HEK293T (cell line): ENCODE results near the gene PHACTR3.

ENCODE experiments used
- CTCF ChIA-PET: fragments of 350-600 bp; formaldehyde crosslinking; extraction: SDS; loops from one replicate; lab custom pipeline; 2021; ENCODE audit warnings: antibody characterized with exemption, inconsistent platforms; lab: Yijun Ruan, JAX
- POLR2A ChIA-PET: fragments of 350-600 bp; formaldehyde crosslinking; extraction: SDS; loops from one replicate; lab custom pipeline; 2020; ENCODE audit warnings: antibody characterized with exemption, inconsistent platforms; lab: Yijun Ruan, JAX
- DNase-seq: peaks from one replicate; pipeline ENCODE4 v3.0.0; 2012; ENCODE audit warnings: mixed read lengths; ENCODE audit errors: extremely low spot score
- ARNT ChIP-seq: fragments of 450-650 bp; IDR thresholded peaks from 2 replicates; pipeline ENCODE4 v1.6.1; 2017; ENCODE audit warnings: mild to moderate bottlenecking
- BHLHE40 ChIP-seq: fragments of 450-650 bp; IDR thresholded peaks from 2 replicates; pipeline ENCODE4 v1.6.1; 2016; ENCODE audit warnings: mild to moderate bottlenecking, moderate library complexity, borderline replicate concordance
- CTBP1 ChIP-seq: fragments of 450-650 bp; IDR thresholded peaks from 2 replicates; pipeline ENCODE4 v1.6.1; 2016; ENCODE audit warnings: borderline replicate concordance
- ELF4 ChIP-seq: fragments of 450-650 bp; IDR thresholded peaks from 2 replicates; pipeline ENCODE4 v1.6.1; 2017; ENCODE audit warnings: antibody characterized with exemption
- FOXA1 ChIP-seq: fragments of 450-650 bp; IDR thresholded peaks from 2 replicates; pipeline ENCODE4 v1.6.1; 2016; ENCODE audit warnings: mild to moderate bottlenecking
- FOXK2 ChIP-seq: fragments of 450-650 bp; IDR thresholded peaks from 2 replicates; pipeline ENCODE4 v1.6.1; 2016; ENCODE audit warnings: mild to moderate bottlenecking
- FOXM1 ChIP-seq: fragments of 450-650 bp; IDR thresholded peaks from 2 replicates; pipeline ENCODE4 v1.6.1; 2017; ENCODE audit warnings: mild to moderate bottlenecking, borderline replicate concordance
- HDGF ChIP-seq: fragments of 450-650 bp; IDR thresholded peaks from 2 replicates; pipeline ENCODE4 v1.6.1; 2017; ENCODE audit warnings: antibody characterized with exemption, borderline replicate concordance
- L3MBTL2 ChIP-seq: fragments of 450-650 bp; conservative IDR thresholded peaks from 2 replicates; pipeline ENCODE4 v1.6.1; 2016; ENCODE audit warnings: mild to moderate bottlenecking
- LEF1 ChIP-seq: fragments of 450-650 bp; IDR thresholded peaks from 2 replicates; pipeline ENCODE4 v1.6.1; 2017; ENCODE audit warnings: mild to moderate bottlenecking, borderline replicate concordance
- NFRKB ChIP-seq: fragments of 450-650 bp; IDR thresholded peaks from 2 replicates; pipeline ENCODE4 v1.6.1; 2016; ENCODE audit warnings: mild to moderate bottlenecking, moderate library complexity
- SP1 ChIP-seq: fragments of 450-650 bp; IDR thresholded peaks from 2 replicates; pipeline ENCODE4 v1.6.1; 2017
- SUZ12 ChIP-seq: fragments of 450-650 bp; IDR thresholded peaks from 2 replicates; pipeline ENCODE4 v1.6.1; 2016; ENCODE audit warnings: mild to moderate bottlenecking
- TARDBP ChIP-seq: fragments of 450-650 bp; IDR thresholded peaks from 2 replicates; pipeline ENCODE4 v1.6.1; 2016
- ZNF384 ChIP-seq: fragments of 450-650 bp; IDR thresholded peaks from 2 replicates; pipeline ENCODE4 v1.6.1; 2016
- TF ChIP-seq, protein P1 (sequence below): fragments of 450-650 bp; IDR thresholded peaks from 2 replicates; pipeline ENCODE4 v1.6.1; 2016

Gene PHACTR3

GRCh38 chr20:59752101-59752586 is 147.8 kb downstream of the PHACTR3 start:
- ChIA-PET POLR2A (no interaction called here), CTCF (interaction anchor here (0.8 to 1.1 kb wide), 2 partner anchors 96 to 156 kb away, joined by 3 to 4 read pairs; no protein-coding TSS in a partner anchor)
- no peak for DNase-seq
- TF ChIP-seq ZNF384 (no peak), BHLHE40 (no peak), ELF4 (no peak), CTBP1 (no peak), ARNT (no peak), NFRKB (no peak), FOXM1 (no peak), SUZ12 (no peak), FOXK2 (no peak), SP1 (no peak), HDGF (no peak), L3MBTL2 (no peak), FOXA1 (no peak), TARDBP (no peak), LEF1 (no peak)
- TF ChIP-seq, protein P1, sequence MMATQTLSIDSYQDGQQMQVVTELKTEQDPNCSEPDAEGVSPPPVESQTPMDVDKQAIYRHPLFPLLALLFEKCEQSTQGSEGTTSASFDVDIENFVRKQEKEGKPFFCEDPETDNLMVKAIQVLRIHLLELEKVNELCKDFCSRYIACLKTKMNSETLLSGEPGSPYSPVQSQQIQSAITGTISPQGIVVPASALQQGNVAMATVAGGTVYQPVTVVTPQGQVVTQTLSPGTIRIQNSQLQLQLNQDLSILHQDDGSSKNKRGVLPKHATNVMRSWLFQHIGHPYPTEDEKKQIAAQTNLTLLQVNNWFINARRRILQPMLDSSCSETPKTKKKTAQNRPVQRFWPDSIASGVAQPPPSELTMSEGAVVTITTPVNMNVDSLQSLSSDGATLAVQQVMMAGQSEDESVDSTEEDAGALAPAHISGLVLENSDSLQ: no peak

DNA sequence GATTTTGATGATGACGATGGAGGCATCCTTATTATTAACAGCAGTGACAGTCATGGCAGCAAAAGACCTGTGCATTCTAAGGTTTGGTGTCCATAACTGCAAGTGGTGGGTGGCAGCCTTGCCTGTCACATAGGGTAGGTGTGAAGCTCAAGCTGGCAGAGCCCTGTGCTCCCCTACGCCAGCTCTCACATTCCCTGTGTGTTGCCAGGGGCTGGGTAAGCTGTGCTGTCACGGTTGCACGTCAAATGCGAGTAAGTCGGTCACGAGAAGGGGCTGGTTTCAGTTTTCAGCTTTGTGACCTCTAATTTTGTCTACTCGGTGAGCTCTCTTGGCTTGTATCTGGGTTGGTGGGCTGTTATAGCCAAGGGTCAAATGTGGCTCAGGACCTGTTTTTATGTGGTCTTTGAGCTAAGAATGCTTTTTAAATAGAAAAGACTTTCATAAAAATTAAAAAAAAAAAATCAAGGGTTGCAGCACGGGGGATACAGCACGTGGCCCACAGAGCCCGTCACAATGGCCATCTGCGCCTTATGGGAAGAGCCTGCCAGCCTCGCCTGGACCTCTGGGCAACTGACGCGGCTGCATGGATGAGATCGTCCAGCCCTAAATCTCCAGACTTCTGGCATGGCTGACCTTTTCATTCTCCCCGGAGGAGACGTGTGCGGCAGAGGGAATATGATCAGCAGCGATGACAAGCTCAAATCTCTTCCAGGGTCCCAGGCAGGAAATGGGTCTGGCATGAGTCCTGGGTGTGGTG is 148.5 kb downstream of the PHACTR3 start:
- POLR2A ChIA-PET: no interaction called here
- DNase-seq: no peak
- no peak for TF ChIP-seq FOXM1
- TF ChIP-seq, protein P1: no peak
- no peak for TF ChIP-seq FOXA1
- TF ChIP-seq HDGF: no peak
- no peak for TF ChIP-seq CTBP1
- no peak for TF ChIP-seq ARNT
- TF ChIP-seq SP1: no peak
- CTCF ChIA-PET: interaction anchor here (1.1 kb wide), 1 partner anchor 95 kb away, joined by 4 read pairs; no protein-coding TSS in a partner anchor

DNA sequence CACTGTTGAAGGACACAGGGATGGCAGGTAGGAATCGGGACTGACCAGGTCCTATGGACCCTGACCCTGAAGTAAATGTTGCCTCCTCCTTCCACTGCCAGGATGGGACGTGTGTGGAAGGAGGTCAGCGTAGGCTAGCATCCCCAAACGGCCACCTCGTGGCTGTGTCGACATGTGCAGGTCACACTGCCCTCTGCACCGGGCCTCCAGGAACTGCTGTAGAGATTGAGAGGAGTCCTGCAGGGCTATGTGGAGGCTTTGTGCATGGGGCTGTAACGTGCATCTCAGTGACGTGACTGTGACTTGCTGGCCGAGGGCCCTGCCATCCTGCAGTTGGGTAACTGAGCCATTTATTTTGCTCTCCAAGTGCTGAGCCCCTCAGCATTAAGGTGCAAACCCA is 149.5 kb downstream of the PHACTR3 start:
- DNase-seq: no peak
- TF ChIP-seq LEF1: no peak
- no peak for TF ChIP-seq CTBP1
- TF ChIP-seq ARNT: no peak
- no peak for TF ChIP-seq ELF4
- no peak for TF ChIP-seq FOXK2
- TF ChIP-seq FOXA1: no peak
- TF ChIP-seq L3MBTL2: no peak
- TF ChIP-seq SUZ12: no peak
- TF ChIP-seq SP1: no peak
- TF ChIP-seq FOXM1: no peak
- no peak for TF ChIP-seq ZNF384
- no peak for TF ChIP-seq TARDBP
- ChIA-PET CTCF (no interaction called here), POLR2A (no interaction called here)

DNA sequence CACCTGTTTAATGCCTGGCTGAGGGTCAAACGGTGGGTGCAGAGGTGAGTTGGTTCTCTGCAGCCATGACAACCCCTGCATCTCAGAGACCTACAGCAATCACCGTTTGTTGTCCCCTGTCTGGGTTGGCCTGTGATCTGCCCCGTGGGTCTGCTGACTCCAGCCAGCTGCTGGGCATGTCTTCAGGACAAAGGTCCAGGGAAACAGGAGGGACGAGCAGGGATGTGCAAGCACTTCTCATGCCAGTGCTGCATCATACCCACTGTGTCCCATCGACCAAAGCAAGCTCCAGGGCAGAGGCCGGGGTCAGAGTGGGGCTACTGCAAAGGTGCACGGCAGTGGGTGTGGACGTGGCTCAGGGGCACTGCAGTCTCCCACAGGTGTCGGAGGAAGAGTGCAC is 150.2 kb downstream of the PHACTR3 start:
- TF ChIP-seq, protein P1: no peak
- TF ChIP-seq ZNF384 (no peak), FOXA1 (no peak), ELF4 (no peak), NFRKB (no peak), BHLHE40 (no peak), CTBP1 (no peak), SP1 (no peak), ARNT (no peak), LEF1 (no peak), HDGF (no peak), SUZ12 (no peak), FOXM1 (no peak), FOXK2 (no peak)
- CTCF ChIA-PET: no interaction called here
- DNase-seq: no peak
- POLR2A ChIA-PET: no interaction called here

DNA sequence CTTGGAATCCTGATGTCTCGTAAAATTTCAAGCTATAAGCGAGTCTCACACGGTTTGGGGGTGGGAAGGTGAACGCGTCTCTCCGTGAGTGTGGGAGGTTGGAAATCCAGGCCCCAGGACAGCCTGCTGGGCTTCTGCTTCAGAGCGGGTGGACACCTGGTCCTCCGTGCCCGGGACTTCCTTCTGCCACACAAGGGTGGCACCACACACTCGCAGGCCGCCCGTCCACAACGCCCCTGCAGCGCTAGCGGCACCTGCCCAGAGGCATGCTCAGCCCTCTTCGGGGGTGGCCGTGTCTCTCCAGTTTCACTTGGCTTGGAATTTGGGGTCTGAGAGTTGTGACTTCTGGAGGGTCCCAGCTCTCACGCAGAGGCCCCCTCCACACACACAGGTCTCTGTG is 151.9 kb downstream of the PHACTR3 start:
- DNase-seq: no peak
- ChIA-PET CTCF (interaction anchor here (1.1 kb wide), 1 partner anchor 240 kb away, joined by 3 read pairs; no protein-coding TSS in a partner anchor), POLR2A (no interaction called here)
- TF ChIP-seq CTBP1: no peak
- TF ChIP-seq, protein P1: no peak
- TF ChIP-seq ELF4: no peak
- TF ChIP-seq SP1: no peak
- TF ChIP-seq TARDBP: no peak
- no peak for TF ChIP-seq FOXM1
- no peak for TF ChIP-seq L3MBTL2
